SK-N-SH treated with all-trans-retinoic acid at 6 μM for 48 hours (cell line): ENCODE data around the gene DCLK1.

Experiments used
- ATAC-seq: fragments of 200-7000 bp; cut with Tn5 transposase; 3 replicates; pipeline ENCODE4 v1.9.1; 2020; ENCODE audit warnings: mild to moderate bottlenecking, moderate library complexity
- BACH2 ChIP-seq: fragments of 250-450 bp; sonication (Bioruptor Pico); IDR thresholded peaks from 2 replicates; pipeline ENCODE4 v1.9.0; 2021; ENCODE audit warnings: mild to moderate bottlenecking, borderline replicate concordance
- CSDC2 ChIP-seq: fragments of 250-450 bp; sonication (Bioruptor Pico); IDR thresholded peaks from 2 replicates; pipeline ENCODE4 v1.5.0; 2020; ENCODE audit warnings: mild to moderate bottlenecking, moderate library complexity
- ESRRG ChIP-seq: fragments of 250-450 bp; sonication (Bioruptor Pico); IDR thresholded peaks from 2 replicates; pipeline ENCODE4 v1.6.1; 2021; ENCODE audit warnings: mild to moderate bottlenecking
- GLIS3 ChIP-seq: fragments of 250-450 bp; sonication (Bioruptor Pico); IDR thresholded peaks from 2 replicates; pipeline ENCODE4 v1.5.0; 2020; ENCODE audit warnings: mild to moderate bottlenecking, moderate library complexity
- ISL1 ChIP-seq: fragments of 250-450 bp; sonication (Bioruptor Pico); IDR thresholded peaks from 2 replicates; pipeline ENCODE4 v2.1.2; 2022; ENCODE audit warnings: mild to moderate bottlenecking, moderate library complexity
- OSR1 ChIP-seq: fragments of 250-450 bp; sonication (Bioruptor Pico); IDR thresholded peaks from 2 replicates; pipeline ENCODE4 v1.8.0; 2022; ENCODE audit warnings: moderate library complexity, mild to moderate bottlenecking, inconsistent platforms
- PPARA ChIP-seq: fragments of 250-450 bp; sonication (Bioruptor Pico); IDR thresholded peaks from 2 replicates; pipeline ENCODE4 v1.5.0; 2020; ENCODE audit warnings: mild to moderate bottlenecking, borderline replicate concordance
- RARB ChIP-seq: fragments of 250-450 bp; sonication (Bioruptor Pico); IDR thresholded peaks from 2 replicates; pipeline ENCODE4 v1.8.0; 2021; ENCODE audit warnings: mild to moderate bottlenecking, moderate library complexity
- SNAI2 ChIP-seq: fragments of 250-450 bp; sonication (Bioruptor Pico); IDR thresholded peaks from 2 replicates; pipeline ENCODE4 v1.5.0; 2020; ENCODE audit warnings: mild to moderate bottlenecking, moderate library complexity
- TCF4 ChIP-seq: fragments of 250-450 bp; sonication (Bioruptor Pico); IDR thresholded peaks from 2 replicates; pipeline ENCODE4 v1.8.0; 2021; ENCODE audit warnings: mild to moderate bottlenecking, moderate library complexity, borderline replicate concordance
- ZC3H10 ChIP-seq: fragments of 250-450 bp; sonication (Bioruptor Pico); IDR thresholded peaks from 2 replicates; pipeline ENCODE4 v1.5.1; 2021; ENCODE audit warnings: mild to moderate bottlenecking, moderate library complexity
- ZFP3 ChIP-seq: fragments of 250-450 bp; sonication (Bioruptor Pico); IDR thresholded peaks from 2 replicates; pipeline ENCODE4 v1.5.0; 2020; ENCODE audit warnings: mild to moderate bottlenecking, moderate library complexity
- ZFP30 ChIP-seq: fragments of 450-650 bp; formaldehyde crosslinking; IDR thresholded peaks from 2 replicates; pipeline ENCODE4 v1.5.0; 2022; ENCODE audit warnings: mild to moderate bottlenecking, moderate library complexity
- ZNF565 ChIP-seq: fragments of 450-650 bp; formaldehyde crosslinking; conservative IDR thresholded peaks from 2 replicates; pipeline ENCODE4 v1.5.0; 2020; ENCODE audit warnings: low read depth, mild to moderate bottlenecking, moderate library complexity
- ZNF70 ChIP-seq: fragments of 450-650 bp; formaldehyde crosslinking; IDR thresholded peaks from 2 replicates; pipeline ENCODE4 v1.5.0; 2020; ENCODE audit warnings: mild to moderate bottlenecking, moderate library complexity
- ZNF8 ChIP-seq: fragments of 450-650 bp; formaldehyde crosslinking; IDR thresholded peaks from 2 replicates; pipeline ENCODE4 v1.5.0; 2020; ENCODE audit warnings: mild to moderate bottlenecking, moderate library complexity
- TF ChIP-seq, protein P1 (sequence below): fragments of 250-450 bp; sonication (Bioruptor Pico); IDR thresholded peaks from 2 replicates; pipeline ENCODE4 v1.5.0; 2020; ENCODE audit warnings: mild to moderate bottlenecking, moderate library complexity
- TF ChIP-seq, protein P2 (sequence below): fragments of 250-450 bp; sonication (Bioruptor Pico); IDR thresholded peaks from 2 replicates; pipeline ENCODE4 v1.5.1; 2020; ENCODE audit warnings: low read depth, mild to moderate bottlenecking, moderate library complexity
- TF ChIP-seq, protein P3 (sequence below): fragments of 250-450 bp; sonication (Bioruptor Pico); IDR thresholded peaks from 2 replicates; pipeline ENCODE4 v1.5.1; 2021; ENCODE audit warnings: mild to moderate bottlenecking, moderate library complexity
- TF ChIP-seq, protein P4 (sequence below): fragments of 250-450 bp; sonication (Bioruptor Pico); IDR thresholded peaks from 2 replicates; pipeline ENCODE4 v1.8.0; 2021; ENCODE audit warnings: low read depth, mild to moderate bottlenecking, moderate library complexity, borderline replicate concordance
- TF ChIP-seq, protein P5 (sequence below): fragments of 250-450 bp; sonication (Bioruptor Pico); IDR thresholded peaks from 2 replicates; pipeline ENCODE4 v1.8.0; 2020; ENCODE audit warnings: mild to moderate bottlenecking, moderate library complexity, borderline replicate concordance

DCLK1 gene

DNA sequence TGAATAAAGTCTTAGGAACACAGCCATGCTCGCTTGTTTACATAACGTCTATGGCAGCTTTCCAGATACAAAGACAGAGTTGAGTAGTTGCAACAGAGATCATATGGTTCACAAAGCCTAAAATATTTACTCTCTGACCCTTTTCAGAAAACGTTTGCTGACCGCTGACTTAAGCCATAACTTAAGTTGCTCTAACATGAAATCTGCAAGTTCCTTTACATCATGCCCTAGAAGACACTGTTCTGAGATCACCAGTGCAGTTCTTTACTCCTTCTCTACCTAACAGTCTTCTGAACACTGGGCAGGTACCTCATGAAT is 166.4 kb downstream of the DCLK1 start (continued):
- TF ChIP-seq, protein P1, sequence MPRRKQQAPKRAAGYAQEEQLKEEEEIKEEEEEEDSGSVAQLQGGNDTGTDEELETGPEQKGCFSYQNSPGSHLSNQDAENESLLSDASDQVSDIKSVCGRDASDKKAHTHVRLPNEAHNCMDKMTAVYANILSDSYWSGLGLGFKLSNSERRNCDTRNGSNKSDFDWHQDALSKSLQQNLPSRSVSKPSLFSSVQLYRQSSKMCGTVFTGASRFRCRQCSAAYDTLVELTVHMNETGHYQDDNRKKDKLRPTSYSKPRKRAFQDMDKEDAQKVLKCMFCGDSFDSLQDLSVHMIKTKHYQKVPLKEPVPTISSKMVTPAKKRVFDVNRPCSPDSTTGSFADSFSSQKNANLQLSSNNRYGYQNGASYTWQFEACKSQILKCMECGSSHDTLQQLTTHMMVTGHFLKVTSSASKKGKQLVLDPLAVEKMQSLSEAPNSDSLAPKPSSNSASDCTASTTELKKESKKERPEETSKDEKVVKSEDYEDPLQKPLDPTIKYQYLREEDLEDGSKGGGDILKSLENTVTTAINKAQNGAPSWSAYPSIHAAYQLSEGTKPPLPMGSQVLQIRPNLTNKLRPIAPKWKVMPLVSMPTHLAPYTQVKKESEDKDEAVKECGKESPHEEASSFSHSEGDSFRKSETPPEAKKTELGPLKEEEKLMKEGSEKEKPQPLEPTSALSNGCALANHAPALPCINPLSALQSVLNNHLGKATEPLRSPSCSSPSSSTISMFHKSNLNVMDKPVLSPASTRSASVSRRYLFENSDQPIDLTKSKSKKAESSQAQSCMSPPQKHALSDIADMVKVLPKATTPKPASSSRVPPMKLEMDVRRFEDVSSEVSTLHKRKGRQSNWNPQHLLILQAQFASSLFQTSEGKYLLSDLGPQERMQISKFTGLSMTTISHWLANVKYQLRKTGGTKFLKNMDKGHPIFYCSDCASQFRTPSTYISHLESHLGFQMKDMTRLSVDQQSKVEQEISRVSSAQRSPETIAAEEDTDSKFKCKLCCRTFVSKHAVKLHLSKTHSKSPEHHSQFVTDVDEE (CRISPR knock-in tag), result no peak
- TF ChIP-seq ZNF70 (CRISPR knock-in tag) (no peak), ESRRG (CRISPR knock-in tag) (no peak), ZNF565 (no peak), ZC3H10 (CRISPR knock-in tag) (no peak), SNAI2 (CRISPR knock-in tag) (no peak)
- TF ChIP-seq, protein P2, sequence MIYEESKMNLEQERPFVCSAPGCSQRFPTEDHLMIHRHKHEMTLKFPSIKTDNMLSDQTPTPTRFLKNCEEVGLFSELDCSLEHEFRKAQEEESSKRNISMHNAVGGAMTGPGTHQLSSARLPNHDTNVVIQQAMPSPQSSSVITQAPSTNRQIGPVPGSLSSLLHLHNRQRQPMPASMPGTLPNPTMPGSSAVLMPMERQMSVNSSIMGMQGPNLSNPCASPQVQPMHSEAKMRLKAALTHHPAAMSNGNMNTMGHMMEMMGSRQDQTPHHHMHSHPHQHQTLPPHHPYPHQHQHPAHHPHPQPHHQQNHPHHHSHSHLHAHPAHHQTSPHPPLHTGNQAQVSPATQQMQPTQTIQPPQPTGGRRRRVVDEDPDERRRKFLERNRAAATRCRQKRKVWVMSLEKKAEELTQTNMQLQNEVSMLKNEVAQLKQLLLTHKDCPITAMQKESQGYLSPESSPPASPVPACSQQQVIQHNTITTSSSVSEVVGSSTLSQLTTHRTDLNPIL (CRISPR knock-in tag), result no peak
- TF ChIP-seq, protein P3, sequence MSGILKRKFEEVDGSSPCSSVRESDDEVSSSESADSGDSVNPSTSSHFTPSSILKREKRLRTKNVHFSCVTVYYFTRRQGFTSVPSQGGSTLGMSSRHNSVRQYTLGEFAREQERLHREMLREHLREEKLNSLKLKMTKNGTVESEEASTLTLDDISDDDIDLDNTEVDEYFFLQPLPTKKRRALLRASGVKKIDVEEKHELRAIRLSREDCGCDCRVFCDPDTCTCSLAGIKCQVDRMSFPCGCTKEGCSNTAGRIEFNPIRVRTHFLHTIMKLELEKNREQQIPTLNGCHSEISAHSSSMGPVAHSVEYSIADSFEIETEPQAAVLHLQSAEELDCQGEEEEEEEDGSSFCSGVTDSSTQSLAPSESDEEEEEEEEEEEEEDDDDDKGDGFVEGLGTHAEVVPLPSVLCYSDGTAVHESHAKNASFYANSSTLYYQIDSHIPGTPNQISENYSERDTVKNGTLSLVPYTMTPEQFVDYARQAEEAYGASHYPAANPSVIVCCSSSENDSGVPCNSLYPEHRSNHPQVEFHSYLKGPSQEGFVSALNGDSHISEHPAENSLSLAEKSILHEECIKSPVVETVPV (CRISPR knock-in tag), result no peak
- TF ChIP-seq, protein P4, sequence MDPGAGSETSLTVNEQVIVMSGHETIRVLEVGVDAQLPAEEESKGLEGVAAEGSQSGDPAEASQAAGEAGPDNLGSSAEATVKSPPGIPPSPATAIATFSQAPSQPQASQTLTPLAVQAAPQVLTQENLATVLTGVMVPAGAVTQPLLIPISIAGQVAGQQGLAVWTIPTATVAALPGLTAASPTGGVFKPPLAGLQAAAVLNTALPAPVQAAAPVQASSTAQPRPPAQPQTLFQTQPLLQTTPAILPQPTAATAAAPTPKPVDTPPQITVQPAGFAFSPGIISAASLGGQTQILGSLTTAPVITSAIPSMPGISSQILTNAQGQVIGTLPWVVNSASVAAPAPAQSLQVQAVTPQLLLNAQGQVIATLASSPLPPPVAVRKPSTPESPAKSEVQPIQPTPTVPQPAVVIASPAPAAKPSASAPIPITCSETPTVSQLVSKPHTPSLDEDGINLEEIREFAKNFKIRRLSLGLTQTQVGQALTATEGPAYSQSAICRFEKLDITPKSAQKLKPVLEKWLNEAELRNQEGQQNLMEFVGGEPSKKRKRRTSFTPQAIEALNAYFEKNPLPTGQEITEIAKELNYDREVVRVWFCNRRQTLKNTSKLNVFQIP, result no peak
- TF ChIP-seq, all 23 proteins: peak for 0

DNA sequence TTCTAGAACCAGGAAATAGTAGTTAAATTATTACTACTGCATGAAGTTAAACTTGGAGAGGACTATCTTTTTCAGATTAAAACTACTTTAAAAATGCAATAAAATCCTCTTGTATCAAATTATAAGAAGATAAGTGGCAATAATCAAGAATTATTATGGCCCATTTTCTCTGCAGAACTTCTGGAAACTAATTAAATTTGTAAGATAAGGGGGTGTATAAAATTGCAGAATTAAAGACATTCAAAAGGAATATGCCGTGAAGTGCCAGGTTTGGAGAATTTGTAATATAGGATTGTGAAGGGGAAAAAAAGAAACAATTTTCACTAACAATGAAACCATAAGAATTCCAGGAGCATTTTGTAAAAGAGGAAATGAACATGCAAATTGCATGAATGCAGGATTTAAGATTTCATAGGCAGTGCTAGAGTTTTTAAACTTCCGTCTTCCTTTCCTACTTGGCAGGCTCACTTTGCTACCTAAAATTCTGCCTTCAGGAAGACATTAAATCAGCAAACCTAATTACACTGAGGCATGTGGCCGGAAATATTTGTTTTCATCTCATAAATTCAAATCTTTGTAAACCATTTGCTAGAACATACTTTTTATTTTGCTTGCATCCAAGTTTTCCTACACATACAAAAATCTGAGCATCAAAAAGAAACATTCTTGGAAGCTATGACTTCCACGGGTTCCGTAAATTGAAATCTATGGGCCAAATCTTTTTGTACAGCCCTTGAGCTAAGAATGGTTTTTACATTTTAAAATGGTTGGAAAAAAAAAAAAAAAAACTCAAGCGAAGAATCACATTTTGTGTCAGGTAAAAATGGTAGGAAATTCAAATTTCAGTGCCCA is 166.9 kb downstream of the DCLK1 start:
- TF ChIP-seq TCF4 (CRISPR knock-in tag) (peak; percentile 72), ZNF8 (0 out of 2 replicates have a peak, but pooled peaks have one; percentile 3), CSDC2 (CRISPR knock-in tag) (no peak), PPARA (CRISPR knock-in tag) (no peak), ZC3H10 (CRISPR knock-in tag) (no peak), GLIS3 (CRISPR knock-in tag) (no peak), ESRRG (CRISPR knock-in tag) (no peak), ISL1 (CRISPR knock-in tag) (peak; percentile 76), RARB (CRISPR knock-in tag) (no peak), ZFP3 (no peak)
- TF ChIP-seq, protein P1 (CRISPR knock-in tag), result no peak; the same call in 1 of the 2 replicates
- no peak for ATAC-seq

DNA sequence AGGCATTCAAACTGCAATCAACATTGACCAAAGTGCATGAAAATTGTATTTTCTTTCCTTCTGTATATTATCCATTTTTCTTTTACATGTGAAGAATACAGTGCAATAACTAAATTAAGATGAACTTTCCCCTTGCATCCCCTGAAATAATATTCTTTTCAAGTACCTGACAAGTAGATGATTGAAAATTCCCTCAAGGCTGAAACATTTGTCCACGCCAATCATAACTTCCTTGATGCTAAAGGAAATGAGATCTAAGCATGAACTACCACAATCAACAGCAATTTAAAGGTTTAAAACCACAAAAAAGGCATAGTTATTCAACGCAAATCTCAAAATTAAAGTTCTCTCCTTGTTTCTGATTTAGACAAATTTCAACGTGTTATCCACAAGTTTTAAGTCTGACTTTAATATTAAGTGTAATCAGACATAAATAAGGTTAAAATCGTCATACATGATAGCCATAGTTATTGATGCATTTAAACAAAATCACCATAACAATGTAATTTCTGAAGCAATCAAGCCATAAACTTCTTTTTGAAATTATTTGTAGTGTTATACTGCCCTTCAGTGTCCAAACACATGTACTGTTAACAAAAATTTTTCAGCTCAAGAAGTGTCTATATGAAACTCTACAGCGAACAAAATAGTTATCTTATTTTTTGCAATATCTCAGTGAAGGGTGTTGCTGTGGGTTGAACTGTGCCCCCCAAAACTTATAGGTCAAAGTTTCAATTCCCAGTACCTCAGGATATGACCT is 169.5 kb downstream of the DCLK1 start:
- no peak for TF ChIP-seq PPARA (CRISPR knock-in tag)
- TF ChIP-seq, protein P1 (CRISPR knock-in tag), result no peak
- TF ChIP-seq GLIS3 (CRISPR knock-in tag), result no peak
- TF ChIP-seq OSR1 (CRISPR knock-in tag), result no peak
- TF ChIP-seq TCF4 (CRISPR knock-in tag), result no peak
- no peak for TF ChIP-seq BACH2 (CRISPR knock-in tag)
- TF ChIP-seq ZNF8, result no peak
- no peak for TF ChIP-seq SNAI2 (CRISPR knock-in tag)
- TF ChIP-seq ZFP30 (CRISPR knock-in tag), result no peak
- TF ChIP-seq, protein P5, sequence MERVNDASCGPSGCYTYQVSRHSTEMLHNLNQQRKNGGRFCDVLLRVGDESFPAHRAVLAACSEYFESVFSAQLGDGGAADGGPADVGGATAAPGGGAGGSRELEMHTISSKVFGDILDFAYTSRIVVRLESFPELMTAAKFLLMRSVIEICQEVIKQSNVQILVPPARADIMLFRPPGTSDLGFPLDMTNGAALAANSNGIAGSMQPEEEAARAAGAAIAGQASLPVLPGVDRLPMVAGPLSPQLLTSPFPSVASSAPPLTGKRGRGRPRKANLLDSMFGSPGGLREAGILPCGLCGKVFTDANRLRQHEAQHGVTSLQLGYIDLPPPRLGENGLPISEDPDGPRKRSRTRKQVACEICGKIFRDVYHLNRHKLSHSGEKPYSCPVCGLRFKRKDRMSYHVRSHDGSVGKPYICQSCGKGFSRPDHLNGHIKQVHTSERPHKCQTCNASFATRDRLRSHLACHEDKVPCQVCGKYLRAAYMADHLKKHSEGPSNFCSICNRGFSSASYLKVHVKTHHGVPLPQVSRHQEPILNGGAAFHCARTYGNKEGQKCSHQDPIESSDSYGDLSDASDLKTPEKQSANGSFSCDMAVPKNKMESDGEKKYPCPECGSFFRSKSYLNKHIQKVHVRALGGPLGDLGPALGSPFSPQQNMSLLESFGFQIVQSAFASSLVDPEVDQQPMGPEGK (CRISPR knock-in tag), result no peak
- no peak for TF ChIP-seq ZC3H10 (CRISPR knock-in tag)
- TF ChIP-seq, all 23 proteins: peak for 0
- ATAC-seq, result peak; percentile 50; the same call in 2 of the 3 replicates
